HPDE6-E6E7 (cell line): ENCODE measurements around the gene GLI2.

Experiments
- DNase-seq: peaks from one replicate; pipeline ENCODE4 v3.0.0; 2011; ENCODE audit warnings: missing footprints; ENCODE audit errors: extremely low spot score

Gene GLI2

DNA sequence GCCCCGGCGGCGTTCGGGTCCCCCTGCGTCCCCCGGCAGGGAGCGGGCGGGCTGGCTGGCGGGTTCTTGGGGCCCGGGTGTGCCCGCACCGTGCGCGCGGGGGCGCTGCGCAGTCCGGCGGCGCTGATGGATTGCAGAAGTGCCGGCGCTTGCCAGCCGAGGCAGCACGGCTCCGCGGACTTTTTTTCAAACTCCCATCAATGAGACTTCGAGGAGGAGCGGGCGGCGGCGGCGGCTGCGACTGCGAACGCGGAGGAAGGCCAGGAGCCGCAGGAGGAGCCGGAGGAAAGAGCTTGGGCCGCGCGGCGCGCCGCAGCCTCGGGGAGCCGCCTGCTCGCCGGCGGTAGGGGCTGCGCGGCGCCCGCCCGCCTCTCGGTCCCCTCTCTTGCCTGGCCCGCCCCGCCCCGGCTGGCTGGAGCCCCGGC, at the start of gene GLI2:
Gene GLI2, plus strand, starts transcription at position 123 of the 425 bp plus-strand sequence. CDS start 61,453 bp downstream, outside the sequence.
- peak; percentile 67 for DNase-seq

DNA sequence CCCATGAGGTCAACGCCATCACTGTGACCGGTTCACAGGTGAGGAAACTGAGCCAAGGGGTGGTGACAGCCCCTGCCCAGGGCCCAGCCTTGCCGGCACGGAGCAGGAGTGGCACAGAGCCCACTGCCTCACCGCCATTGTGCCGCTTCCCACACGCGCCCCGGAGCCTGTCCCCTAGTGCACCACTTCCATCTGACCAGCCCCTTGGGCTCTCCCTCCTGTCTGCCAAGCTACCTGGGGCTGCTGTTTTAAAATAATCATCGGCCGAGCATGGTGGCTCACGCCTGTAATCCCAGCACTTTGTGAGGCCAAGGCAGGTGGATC, 49.7 kb upstream of the GLI2 start:
- DNase-seq: no peak

DNA sequence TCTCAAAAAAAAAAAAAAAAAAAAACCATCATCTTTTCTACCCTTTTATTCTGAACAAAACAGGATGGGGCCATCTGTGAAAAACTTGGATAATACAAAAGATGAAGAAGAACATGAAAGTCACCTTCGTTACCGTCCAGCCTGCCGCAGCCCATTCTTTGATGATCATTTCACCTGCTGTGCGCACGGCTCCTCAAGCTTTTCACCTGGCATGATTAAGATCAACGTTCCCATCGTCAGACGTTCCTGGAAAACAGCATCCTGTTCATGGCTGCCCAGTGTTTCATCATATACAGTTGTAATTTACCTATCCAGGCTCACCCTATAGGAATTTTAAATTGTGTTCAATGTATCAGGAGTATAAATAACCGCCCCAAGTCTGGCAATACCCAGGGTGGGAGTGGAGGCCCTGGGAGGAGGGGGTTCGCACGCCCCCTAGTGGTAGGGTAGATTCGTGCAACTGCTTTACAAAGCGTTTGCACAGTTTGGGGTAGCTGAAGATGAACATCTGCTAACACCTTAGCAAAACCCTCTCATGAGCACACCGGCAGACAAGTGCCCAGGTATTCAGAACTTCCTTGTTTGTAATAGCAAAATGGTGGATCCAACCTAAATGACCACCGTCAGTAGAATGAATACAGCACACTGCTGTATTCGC, 49.0 kb upstream of the GLI2 start:
- no peak for DNase-seq

DNA sequence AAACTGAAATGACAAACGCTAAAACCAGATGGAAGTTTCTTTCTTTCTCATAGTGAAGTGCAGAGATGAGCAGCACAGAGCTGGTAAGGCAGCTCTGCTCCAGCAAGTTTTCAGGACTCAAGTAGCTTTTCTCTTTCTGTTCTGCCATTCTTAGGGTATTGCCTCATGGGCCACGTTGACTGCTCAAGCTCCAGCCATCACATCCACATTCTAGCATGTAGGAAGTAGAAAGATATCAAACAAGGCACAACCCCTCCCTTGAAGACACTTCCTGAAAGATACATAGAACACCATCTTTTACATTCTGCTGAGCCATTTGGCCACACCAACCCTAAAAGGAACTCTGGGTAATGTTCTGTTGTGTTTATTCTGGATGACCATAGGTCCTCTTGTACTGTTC, 48.5 kb upstream of the GLI2 start:
- DNase-seq: no peak

DNA sequence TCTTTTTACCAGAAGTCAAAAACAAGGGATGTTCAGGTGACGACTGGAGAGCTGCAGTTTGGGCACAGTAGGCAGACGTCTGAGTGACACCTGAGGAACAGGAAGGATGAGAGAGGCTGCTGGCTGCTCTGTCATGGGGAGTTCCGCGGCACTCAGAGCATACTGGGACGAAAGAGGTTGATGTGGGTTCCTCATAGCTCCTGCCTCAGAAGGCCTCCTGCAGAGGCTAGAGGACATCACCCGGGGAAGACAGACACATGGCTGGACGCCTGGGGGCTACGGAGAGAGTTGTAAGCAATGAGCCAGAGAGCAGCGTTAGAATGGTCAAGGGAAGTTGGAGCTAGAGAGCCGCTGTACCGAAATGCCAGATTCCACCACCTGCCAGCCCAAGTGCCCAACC, 45.1 kb upstream of the GLI2 start:
- no peak for DNase-seq

DNA sequence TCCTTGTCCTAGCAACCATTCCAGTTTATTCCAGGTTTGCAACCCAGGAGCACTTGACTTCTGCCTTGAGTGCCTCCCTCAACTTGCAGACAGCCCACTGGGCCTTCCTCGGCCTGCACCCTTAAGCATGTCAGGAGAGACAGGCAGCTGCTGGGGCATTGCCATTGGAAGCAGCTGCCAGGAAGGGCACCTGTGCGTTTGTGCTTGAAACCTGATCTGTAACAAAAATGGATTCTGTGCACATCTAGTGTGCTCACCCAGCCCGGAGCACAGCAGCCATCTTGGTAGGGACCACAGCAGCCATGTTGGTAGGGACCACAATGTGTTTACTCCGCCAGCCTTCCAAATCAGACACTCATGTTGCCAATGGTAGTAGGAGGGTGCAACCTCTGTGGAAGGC, 44.3 kb upstream of the GLI2 start:
- DNase-seq: no peak

DNA sequence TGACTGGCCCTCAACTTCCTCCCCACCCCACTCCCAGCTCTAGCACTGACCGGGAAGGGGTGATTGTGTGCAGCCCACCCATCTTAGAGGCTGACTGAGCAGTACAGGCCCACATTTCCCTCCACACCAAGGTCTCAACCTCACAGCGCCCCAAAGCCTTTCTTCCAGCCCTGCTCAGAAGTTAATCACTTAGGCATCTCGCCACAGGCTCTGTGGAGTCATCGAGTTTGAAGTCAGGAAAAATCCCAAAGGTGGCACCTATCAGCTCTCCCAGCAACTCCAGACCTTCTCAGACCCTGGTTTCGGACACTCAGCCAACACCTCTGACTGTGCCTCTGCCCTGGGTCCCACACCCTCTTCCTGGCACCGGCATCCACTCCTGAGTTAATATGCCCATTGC, 43.0 kb upstream of the GLI2 start:
- no peak for DNase-seq

DNA sequence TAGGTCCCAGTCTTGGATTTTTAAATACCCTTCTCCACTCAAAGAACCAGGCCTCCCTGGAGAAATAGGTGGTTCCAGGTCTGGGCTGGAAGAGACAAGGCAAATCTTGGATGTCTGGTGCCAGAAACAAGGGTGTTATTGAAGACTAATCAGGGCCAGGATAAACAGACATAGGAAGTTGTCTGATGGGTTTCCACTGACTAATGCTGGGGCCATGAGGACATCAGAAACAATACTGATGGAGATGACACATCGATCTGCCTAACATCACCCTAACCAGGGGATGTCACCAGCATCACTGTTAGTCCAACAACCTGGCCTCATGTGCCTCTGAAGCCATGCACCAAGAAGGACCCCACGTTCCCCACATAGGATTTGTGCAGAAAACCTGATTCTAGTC, 42.5 kb upstream of the GLI2 start:
- DNase-seq: no peak

DNA sequence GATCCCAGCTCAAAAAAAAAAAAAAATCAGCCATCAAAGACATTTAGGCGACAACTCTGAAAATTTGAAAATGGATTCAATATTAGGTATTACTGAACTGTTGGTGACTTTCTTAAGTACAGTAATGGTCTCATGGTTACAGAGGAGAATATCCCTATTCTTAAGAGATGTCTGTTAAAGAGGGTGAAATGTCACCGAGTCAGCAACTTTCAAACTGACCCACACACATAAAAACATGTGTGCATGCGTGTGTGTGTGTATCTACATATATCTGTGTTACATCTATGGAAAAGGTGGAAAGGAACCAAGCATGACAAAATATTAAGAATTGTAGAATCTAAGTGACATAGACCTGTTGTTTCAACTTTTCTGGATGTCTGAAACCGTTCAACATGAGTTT, 41.6 kb upstream of the GLI2 start:
- no peak for DNase-seq

DNA sequence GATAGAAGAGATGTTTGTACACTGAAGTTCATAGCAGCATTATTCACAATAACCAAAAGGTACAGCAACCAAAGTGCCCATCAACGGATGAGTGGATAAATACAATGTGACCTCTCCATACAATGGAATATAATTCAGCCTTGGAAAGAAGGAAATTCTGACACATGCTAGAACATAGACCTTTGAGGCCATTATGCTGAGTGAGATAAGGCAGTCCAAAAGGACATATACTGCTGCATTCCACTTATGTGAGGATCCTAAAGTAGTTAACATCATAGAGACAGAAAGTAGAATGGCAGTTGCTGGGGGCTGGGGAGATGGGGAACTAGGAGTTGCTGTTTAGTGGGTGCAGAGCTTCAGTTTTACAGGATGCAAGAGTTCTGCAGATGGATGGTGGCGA, 38.2 kb upstream of the GLI2 start:
- DNase-seq: no peak

DNA sequence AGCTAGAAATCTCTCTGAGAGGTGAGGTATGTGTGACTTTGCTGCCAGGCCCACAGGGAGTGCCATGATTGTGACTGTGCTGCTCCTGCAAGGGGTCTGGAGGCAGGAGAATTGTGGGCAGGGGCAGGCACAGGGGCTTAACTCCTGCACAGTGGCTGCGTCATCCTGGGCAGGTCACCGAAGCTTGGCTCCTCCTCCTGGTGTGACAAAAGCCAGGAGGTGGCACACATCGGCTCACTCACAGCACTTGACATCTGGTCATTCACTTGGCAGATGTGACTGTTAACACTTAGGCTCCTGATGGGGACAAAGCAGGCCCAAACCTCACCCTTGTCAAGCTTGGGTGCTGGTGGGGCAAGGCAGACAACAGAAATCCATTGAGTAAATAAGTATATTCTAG, 36.4 kb upstream of the GLI2 start:
- DNase-seq: no peak

DNA sequence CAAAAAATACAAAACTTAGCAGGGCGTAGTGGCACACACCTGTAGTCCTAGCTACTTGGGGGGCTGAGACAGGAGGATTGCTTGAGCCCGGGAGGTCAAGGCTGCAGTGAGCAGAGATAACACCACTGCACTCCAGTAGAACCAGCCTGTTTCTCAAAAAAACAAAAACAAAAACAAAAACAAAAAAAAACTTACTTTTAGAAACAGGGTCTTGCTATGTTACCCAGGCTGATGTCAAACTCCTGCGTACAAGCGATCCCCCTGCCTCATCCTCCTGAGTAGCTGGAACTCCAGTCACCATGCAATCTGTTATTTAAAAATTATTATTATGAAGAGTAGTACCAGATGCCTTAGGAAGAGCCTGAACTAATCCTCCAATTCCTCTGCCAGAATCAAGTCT, 35.0 kb upstream of the GLI2 start:
- DNase-seq: no peak

DNA sequence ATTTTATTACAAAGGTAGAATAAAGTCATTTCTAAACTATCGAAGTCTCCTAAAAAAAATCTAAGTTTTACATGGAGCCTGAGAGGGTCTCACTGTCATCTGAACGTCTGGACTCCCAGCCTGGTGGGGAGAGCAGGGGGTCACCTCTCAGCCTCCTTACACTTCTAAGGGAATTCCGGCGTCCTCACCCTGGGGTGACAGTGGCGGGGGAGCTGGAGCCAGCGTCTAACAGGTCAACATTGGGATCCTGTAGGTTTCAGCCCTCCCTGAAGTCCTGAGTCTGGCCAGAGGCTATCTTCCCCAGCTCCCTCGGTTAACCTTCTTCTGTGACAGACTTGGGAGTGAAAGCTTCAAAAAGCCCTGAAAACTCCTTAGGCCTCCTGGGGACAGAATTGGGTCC, 34.6 kb upstream of the GLI2 start:
- no peak for DNase-seq

DNA sequence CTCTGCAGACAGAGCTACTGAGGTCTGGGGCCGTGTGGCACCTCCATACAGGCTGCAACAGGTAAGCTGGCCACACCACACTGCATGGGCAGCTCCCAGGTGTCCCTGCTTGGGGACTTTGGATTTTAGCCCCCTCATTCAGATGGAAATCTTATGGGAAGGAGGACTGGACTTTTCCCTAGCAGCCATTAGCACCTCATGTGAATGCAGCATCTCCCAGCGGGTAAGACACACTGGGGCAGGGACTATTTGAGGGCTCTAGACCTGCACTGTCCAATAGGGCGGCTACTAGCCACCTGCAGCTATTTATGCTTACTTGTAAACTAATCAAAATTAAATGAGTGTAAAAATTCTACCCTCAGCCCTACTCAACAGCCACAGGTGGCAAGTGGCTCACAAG, 34.2 kb upstream of the GLI2 start:
- no peak for DNase-seq

DNA sequence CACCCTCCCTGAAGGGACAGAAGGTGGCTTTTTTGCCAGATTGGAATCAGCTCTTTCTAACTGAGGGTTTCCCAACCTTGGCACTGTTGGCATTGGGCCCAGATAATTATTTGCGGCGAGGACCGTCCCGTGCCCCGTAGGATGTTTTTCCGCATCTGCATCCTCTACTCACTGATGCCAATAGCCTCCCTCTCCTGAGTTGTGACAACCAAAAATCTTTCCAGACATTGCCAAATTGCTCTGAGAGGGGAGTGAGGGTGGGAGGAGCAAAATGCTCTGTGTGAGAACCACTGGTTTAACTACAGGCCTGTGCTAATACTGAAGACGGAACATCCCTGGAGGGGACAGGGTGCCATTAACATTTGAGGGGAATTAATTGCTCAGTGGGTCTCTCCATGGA, 33.6 kb upstream of the GLI2 start:
- no peak for DNase-seq

DNA sequence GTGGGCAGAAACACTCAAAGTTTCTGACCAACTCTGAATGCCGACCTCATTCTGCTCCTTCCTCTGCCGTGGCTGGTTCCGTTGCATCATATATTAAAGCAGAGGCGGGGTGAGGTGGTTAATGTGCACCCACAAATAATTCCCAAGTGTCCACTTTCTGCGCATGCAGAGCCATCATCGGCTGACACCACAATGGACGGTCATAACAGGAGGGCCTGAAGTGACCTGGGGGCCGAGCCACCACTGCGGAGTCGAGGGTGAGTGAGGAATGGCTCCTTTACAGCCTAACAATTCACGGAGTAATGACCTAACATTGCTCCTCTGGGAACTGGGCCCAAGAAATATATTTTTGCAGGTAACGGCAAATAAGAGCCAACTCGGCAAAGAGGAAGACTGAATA, 32.9 kb upstream of the GLI2 start:
- DNase-seq: no peak

DNA sequence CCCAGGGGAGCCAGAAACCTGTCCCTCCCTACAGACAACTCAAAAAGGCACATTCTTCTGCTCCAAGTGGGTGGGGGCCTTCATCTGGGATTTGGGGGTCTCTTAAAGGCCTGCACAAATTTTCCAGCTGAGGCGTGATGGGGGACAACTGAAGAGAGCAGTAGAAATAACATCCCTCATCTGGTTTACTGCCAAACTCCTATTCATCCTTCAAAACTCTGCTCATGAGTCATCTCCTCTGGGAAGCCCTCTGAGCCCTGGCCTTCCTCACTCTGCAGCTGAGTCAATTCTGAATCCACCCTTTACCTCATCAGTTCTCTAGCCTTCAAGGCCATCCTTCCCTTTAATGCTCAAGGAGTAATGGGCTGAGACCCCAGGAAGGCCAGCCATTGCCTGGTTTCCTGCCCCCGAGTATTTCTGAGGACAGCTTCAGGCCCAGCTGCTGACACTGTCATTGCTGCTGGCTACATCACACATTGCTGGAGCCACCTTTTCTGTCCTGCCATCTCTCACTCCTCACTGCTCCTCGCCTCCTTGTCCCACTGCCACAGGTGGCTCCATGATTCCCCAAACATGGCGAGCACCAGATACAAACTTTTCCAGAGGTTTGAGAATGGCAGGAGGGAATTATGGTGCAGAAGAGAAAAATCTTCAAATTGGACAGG, 32.2 kb upstream of the GLI2 start:
- no peak for DNase-seq

DNA sequence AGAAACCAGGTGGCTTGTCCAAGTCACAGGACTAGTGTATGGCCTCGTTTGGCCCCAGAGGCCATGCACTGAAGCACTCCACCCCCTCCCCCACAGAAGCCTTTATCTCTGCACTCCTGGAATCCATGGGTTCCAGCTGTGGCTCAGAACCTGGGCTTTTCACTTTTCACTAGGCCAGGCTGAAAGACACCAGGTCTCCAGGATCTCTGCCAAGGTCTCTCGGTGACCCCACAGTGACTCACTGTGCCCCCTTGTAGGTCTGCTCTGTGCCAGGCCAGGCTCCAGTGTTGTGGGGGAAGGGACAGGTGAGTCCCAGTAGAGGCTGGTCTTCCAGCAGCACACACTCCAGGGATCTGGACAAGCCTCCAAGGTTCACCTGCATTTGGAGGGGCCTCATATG, 31.0 kb upstream of the GLI2 start:
- no peak for DNase-seq

DNA sequence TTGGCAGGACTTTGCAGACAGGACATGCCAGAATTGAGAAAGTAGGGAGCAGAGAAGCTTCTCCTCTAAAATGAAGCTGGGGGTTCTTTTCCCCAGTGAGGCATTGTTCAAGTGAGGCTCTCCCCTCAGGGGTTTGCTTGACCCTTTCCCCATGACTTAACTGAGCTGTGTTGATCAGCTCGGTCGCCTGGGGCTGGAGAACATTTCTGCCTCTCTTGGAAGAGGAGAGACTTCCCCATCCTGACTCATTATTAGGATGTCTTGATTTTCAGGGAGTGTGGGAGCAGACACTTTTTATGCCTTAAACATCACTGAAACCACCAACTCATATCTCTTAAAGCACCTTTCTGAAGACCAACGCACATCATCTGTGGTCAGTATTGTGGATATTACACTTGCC, 27.9 kb upstream of the GLI2 start:
- DNase-seq: no peak

DNA sequence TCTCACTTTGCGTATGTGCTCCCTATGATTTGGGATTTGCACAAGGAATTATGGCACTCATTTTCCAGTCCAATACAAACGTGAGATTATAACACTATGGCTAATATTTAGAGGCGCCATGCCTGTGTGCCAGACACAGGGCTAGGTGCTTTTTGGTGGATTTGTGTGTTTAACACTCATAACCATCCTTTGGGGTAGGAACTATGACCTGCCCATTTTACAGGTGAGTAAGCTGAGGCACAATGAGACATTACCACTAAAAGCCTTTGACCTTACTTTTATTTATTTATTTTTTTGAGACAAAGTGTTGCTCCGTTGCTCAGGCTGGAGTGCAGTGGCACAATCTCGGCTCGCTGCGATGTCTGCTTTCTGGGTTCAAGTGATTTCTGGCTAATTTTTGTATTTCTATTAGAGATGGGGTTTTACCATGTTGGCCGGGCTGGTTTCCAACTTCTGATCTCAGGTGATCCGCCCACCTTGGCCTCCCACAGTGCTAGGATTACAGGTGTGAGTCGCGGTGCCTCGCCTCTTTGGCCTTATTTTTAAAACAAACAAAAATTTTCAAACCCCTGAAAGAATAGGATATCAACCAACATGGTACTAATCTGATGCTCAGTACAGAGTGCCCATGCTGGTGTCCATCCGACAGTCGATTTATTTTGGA, 26.6 kb upstream of the GLI2 start:
- no peak for DNase-seq

DNA sequence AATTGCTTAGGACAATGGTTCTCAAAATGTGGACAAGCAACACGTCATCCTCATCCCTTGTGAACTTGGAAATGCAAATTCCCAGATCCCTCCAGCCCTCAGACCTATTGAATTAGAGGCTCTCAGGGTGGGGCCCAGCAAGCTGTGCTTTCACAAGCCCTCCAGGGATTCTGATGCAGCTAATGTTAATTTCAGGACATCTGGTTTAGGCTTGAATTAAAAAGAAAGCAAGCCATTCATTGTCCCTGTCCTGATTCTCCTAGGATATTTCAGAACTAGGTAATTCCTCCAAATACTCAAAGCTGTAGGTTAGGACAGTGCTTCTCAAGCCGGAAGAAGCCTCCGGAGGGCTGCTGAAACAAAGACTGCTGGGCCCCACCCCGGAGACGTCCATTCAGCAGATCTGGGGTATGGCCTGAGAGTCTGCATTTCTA, 26.0 kb upstream of the GLI2 start:
- no peak for DNase-seq

DNA sequence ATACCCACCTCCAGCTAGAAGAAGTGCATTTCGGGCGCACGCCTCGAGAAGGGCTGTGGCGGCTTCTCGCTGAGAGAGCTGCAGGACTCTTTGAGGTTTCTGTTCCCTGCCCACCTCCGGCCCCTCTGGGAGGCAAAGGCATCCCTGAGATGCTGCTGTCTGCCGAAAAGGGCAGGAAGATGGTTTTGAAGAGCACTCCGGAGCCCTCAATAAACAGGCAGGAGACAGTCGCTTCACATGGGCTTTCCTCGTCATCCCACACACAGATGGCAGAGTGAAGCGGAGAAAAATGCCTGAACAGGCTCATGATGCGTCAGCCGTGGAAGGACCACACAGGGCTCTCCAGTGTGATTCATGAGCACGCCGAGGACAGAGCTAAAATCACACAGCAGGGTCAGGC, 25.4 kb upstream of the GLI2 start:
- DNase-seq: no peak

DNA sequence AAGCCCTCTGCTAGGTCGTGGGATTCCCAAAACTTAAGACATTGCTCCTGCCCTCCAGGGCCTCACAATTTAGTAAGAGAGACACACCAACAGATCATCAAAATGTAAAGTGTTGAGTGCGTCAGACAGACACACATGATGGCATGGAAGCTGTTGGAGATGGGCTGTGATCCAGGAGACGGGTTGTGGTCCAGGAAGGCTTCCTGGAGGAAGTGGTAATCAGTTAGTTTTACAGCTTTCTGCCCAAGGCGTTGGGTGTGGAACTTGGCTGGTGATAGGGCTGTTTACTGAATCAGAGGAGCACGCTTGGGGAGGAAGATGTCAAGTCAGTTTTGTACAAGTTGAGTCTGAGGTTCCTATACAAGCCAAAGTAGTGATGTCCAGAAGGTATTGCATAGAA, 24.0 kb upstream of the GLI2 start:
- no peak for DNase-seq
